OCI-LY7 (cell line): ENCODE data around the gene PLXDC1.

Source experiments
- CTCF ChIP-seq: fragments of 200-600 bp; sonication (generic); conservative IDR thresholded peaks from 2 replicates; pipeline ENCODE4 v1.5.1; 2014; ENCODE audit warnings: mild to moderate bottlenecking, antibody characterized with exemption, low read length, moderate library complexity, mixed read lengths
- EZH2phosphoT487 ChIP-seq: fragments of 200-600 bp; sonication (generic); IDR thresholded peaks from 2 replicates; pipeline ENCODE4 v1.6.1; 2018; ENCODE audit warnings: low read depth, borderline replicate concordance, mild to moderate bottlenecking, mixed run types, antibody characterized with exemption, low read length, moderate library complexity, mixed read lengths

- TF ChIP-seq CTCF: peak; percentile 68
- TF ChIP-seq EZH2phosphoT487: no peak
These were observed 42.9 kb upstream of the PLXDC1 start for GRCh38 chr17:39194089-39194984.
